ENCODE results near the gene LRRC3C.

The LRRC3C gene

DNA sequence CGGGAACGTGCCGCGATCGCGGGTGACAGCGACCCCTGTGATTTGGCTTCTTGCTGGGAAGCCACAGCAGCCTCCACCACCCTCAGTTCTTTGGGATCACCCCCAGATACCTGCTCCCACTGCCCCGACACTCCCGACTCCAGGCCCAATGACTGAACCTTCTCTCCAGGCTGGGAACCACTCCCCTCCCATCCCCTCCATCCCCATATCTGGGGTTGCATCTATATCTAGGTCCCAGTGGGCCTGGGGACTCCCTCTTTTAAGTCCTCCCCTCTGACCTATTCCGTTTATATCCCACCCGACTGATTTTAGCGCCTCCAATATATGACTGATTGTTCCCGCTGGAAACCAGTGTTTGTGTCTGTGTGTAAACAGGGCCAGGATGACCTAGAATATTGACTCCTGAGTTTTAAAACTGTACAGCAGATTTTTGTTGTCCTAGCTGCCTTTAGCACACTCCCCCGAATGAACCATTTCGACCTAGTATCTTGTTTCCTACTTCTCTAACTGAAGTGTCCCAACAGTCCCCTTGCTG lies 53.7 kb downstream of the LRRC3C start:
- DNase-seq: no peak

DNA sequence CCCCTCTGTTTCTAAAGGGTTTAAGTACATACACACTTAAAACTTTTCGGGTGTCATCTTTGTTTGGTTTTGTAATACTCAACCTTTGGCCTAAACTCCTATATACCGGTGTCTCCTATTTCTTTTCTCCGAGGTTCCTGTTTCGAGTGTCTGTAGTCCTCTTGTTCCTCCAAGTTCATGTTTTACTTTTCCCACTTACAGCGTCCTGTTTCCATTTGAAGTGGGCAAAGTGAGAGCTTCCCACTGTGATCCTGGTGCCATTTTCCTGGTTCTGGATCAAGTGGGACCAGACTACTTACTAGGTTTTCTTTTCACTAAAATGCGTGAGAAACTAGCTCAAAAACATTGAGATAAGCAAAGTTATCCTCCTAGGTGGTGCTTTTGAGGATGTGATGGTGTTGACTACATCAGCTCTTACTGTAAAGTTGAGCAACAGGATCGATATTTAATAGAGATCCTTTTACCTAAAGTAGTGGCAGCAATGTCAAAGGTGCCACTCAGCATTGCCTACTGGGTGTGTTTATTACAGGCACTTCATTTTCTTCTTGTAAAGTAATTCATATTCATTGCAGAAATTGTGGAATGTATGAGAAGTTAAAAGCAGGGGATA lies 54.3 kb downstream of the LRRC3C start:
- DNase-seq: no peak

DNA sequence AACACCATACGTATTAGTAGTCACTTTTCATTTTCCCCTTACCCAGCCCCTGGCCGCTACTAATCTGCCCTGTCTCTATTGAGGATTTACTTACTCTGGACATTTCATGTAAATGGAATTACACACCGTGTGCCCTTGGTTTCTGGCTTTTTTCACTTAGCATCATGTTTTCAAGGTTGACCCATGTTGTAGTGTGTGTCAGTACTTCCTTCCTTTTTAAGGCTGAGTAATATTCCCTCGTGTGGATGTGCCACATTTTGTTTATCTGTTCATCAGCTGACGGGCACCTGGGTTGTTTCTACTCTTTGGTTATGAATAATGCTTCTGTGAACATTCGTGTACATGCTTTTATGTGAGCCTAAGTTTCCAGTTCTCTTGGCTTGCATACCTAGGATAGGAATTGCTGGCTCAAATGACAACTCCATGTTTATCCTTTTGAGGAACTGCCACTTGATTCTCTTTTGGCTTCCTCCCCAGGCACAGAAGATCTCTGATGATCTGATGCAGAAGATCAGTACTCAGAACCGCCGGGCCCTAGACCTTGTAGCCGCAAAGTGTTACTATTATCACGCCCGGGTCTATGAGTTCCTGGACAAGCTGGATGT lies 60.8 kb downstream of the LRRC3C start:
- DNase-seq: no peak

DNA sequence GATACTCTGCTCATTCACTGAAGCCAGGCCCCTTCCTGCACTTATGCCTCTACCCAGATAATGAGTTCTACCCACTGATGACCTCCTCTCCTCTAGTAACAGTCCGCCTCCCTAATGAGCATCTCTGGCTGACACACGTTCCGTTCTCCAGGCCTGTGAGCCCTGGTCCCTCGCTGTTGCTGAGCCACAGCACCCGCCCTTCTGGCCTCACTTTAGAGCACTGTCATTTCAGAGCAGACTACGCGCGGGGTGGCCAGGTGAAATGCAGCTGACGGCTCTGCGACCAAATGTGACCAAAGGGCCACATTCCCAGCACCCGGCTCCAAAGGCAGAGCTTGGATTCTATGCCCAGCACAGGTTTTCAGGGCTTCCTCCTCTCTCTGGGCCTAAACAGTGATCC lies 66.9 kb downstream of the LRRC3C start:
- DNase-seq: no peak

Measured in CD4-positive, alpha-beta T cell treated with Interleukin-1 beta for 1 hour (primary cell).